B cell (primary cell): ENCODE measurements around the gene CCDC24. TPM values are rescaled to one million over a fixed set of nuclear protein-coding genes. Genes with fewer than 3 reads are reported as not detected.
A peak's percentile ranks its signal among the peaks of the same experiment; 100 is the strongest.

Experiments
- ATAC-seq: fragments of 200-7000 bp; cut with Tn5 transposase; one replicate; pipeline ENCODE4 v1.10.0; 2021; ENCODE audit warnings: low read depth, mild to moderate bottlenecking, moderate number of reproducible peaks, moderate library complexity
- CTCF ChIA-PET: fragments of 350-600 bp; sonication (Branson Sonifier 250); formaldehyde crosslinking; loops from one replicate; lab custom pipeline; 2021; ENCODE audit warnings: antibody characterized with exemption, inconsistent platforms; lab: Charles Lee
- POLR2A ChIA-PET: fragments of 350-600 bp; sonication (Branson Sonifier 250); formaldehyde crosslinking; loops from one replicate; lab custom pipeline; 2021; ENCODE audit warnings: antibody characterized with exemption; lab: Charles Lee
- DNase-seq: peaks from one replicate; pipeline ENCODE4 v3.0.0; 2013
- H2AFZ ChIP-seq: 2 replicates; pipeline ENCODE4 v1.6.1; 2012; ENCODE audit warnings: mild to moderate bottlenecking, low read depth, low read length; ENCODE audit not compliant: insufficient read depth, poor library complexity, severe bottlenecking
- H3K27ac ChIP-seq, 2 donors: 1 replicate in 1 of 2; 2 replicates in 1 of 2; pipeline ENCODE4 v1.5.1; 2012 to 2013; ENCODE audit warnings: low read length in 2 of 2, mild to moderate bottlenecking in 2 of 2, moderate library complexity in 1 of 2
- H3K27me3 ChIP-seq, 4 experiments: fragments of 200-600 bp in 1 of 4; sonication (generic) in 1 of 4; replicated peaks in 1 of 4; 1 replicate in 2 of 4; 2 replicates in 2 of 4; pipeline versions ENCODE4 v1.6.1 to v1.7.0; 2013 to 2016; ENCODE audit warnings: low read length in 3 of 4, mild to moderate bottlenecking in 2 of 4, mixed read lengths in 1 of 4, moderate library complexity in 1 of 4; ENCODE audit not compliant: insufficient read depth in 4 of 4, control insufficient read depth in 3 of 4; ENCODE audit errors: control extremely low read depth in 1 of 4
- H3K36me3 ChIP-seq, 2 experiments: replicated peaks in 1 of 2; 1 replicate in 1 of 2; 2 replicates in 1 of 2; pipeline versions ENCODE4 v1.6.1 to v1.7.1; 2013; ENCODE audit warnings: low read length in 1 of 2; ENCODE audit not compliant: insufficient read depth in 2 of 2, control insufficient read depth in 1 of 2; ENCODE audit errors: control extremely low read depth in 1 of 2, extremely low read depth in 1 of 2
- H3K4me1 ChIP-seq, 2 donors: fragments of 200-600 bp in 1 of 2; sonication (generic) in 1 of 2; 1 replicate in 1 of 2; 2 replicates in 1 of 2; pipeline versions ENCODE4 v1.5.1 to v1.6.1; 2013 to 2017; ENCODE audit warnings: low read length in 2 of 2; ENCODE audit not compliant: control insufficient read depth in 2 of 2, insufficient read depth in 2 of 2
- H3K4me2 ChIP-seq: replicated peaks from 2 replicates; pipeline ENCODE3; 2012; ENCODE audit warnings: mild to moderate bottlenecking, low read depth, low read length; ENCODE audit not compliant: poor library complexity, severe bottlenecking
- H3K4me3 ChIP-seq, 5 experiments: fragments of 200-600 bp in 1 of 5; sonication (generic) in 1 of 5; 1 replicate in 3 of 5; 2 replicates in 2 of 5; pipeline versions ENCODE4 v1.5.1 to v1.7.0; 2011 to 2016; ENCODE audit warnings: low read length in 4 of 5, mild to moderate bottlenecking in 4 of 5, low read depth in 2 of 5, control low read depth in 1 of 5, moderate library complexity in 1 of 5; ENCODE audit not compliant: insufficient read depth in 1 of 5; ENCODE audit errors: control extremely low read depth in 1 of 5, extremely low read depth in 1 of 5
- H3K79me2 ChIP-seq: fragments of 200-600 bp; sonication (generic); one replicate; pipeline ENCODE4 v1.6.0; 2016; ENCODE audit warnings: low read length; ENCODE audit not compliant: control insufficient read depth, insufficient read depth
- H3K9ac ChIP-seq: fragments of 200-600 bp; sonication (generic); 2 replicates; pipeline ENCODE4 v1.6.1; 2017; ENCODE audit warnings: mild to moderate bottlenecking, low read length, moderate library complexity
- H3K9me3 ChIP-seq, 3 donors: one replicate each; pipeline versions ENCODE4 v1.6.1 to v1.7.1; 2013; ENCODE audit warnings: low read length in 2 of 3; ENCODE audit not compliant: control insufficient read depth in 2 of 3, insufficient read depth in 1 of 3; ENCODE audit errors: control extremely low read depth in 1 of 3
- H4K20me1 ChIP-seq: 2 replicates; pipeline ENCODE4 v1.6.0; 2012; ENCODE audit warnings: mild to moderate bottlenecking, low read length; ENCODE audit not compliant: insufficient read depth, control insufficient read depth, poor library complexity, severe bottlenecking
- H3K27ac Mint-ChIP-seq: one replicate; pipeline ENCODE4 v1.8.0; 2021; ENCODE audit warnings: mixed read lengths
- H3K27me3 Mint-ChIP-seq: one replicate; pipeline ENCODE4 v1.8.0; 2021; ENCODE audit warnings: mixed read lengths
- H3K4me1 Mint-ChIP-seq: one replicate; pipeline ENCODE4 v1.8.0; 2021; ENCODE audit warnings: mixed read lengths
- H3K4me3 Mint-ChIP-seq: one replicate; pipeline ENCODE4 v1.8.0; 2021; ENCODE audit warnings: mixed read lengths
- H3K9me3 Mint-ChIP-seq: one replicate; pipeline ENCODE4 v1.8.0; 2022; ENCODE audit warnings: mixed read lengths; ENCODE audit not compliant: insufficient read depth
- EZH2 ChIP-seq: IDR thresholded peaks from 2 replicates; pipeline ENCODE4 v1.6.1; 2012; ENCODE audit warnings: borderline replicate concordance, low read depth, mild to moderate bottlenecking, moderate library complexity, low read length; ENCODE audit not compliant: insufficient read depth, poor library complexity, severe bottlenecking
- WGBS: methylation state at CpG from one replicate; pipeline ENCODE4 v1.1.5; 2013; ENCODE audit warnings: missing lambda C conversion rate; ENCODE audit not compliant: insufficient coverage; 5-methylcytosine and 5-hydroxymethylcytosine counted together
- intact Hi-C: fragments of 100-400 bp; cut with micrococcal nuclease; formaldehyde crosslinking; loops from one replicate; pipeline ENCODE4 v1.10.0; 2022
- polyA plus RNA-seq: library from polyadenylated mRNA; depleted of rRNA; stranded (reverse); fragments of >200 nt; gene quantifications from 2 replicates; pipeline ENCODE4 v1.2.3, GENCODE V29; 2012
- total RNA-seq, 2 donors: library from RNA; stranded (reverse); fragments of 120-200 nt in 1 of 2; gene quantifications; 1 replicate in 1 of 2; 2 replicates in 1 of 2; pipeline versions ENCODE4 v1.2.3 to v1.2.4, GENCODE V29; 2013 to 2022
- TF ChIP-seq, protein P1 (sequence below): fragments of 200-600 bp; IDR thresholded peaks from one replicate; pipeline ENCODE4 v1.8.0; 2022; ENCODE audit warnings: antibody characterized with exemption, mild to moderate bottlenecking

Gene CCDC24
- total and polyA plus RNA-seq, 2 donors (not counting 1 experiment from before 2014, with no cell fraction given): 10.1 to 18.4 TPM

DNA sequence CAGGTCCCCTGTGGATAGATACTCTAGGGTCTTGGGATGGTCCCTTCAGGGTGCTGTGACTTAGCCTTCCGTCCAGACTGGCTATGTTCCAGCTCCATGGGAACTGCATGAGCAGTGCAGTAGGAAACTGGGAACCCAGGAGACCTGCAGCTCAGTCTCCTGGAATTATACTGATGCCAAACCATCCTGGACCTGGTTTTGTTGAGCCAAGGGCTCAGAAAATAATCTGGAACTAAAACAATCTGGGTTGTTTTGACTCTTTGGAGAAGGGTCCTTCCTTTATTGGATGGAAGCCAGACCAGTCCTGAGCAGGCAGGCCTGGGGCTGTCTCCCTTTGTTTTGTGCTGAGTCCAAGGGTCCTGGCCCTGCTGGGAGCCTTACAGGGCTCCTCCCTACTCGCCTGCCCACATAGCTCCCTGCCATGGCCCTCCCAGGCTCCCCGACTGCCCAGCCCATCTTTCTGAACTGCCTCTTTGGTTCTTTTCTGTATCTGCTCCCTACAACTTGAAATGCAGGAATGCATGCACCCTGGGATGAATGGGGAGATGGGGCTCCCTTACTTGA is 43.4 kb upstream of the CCDC24 start:
- Mint-ChIP-seq H3K27me3 (no peaks in the 10 kb centered on the region), H3K27ac (peak overlapping the region; percentile 82), H3K9me3 (no peaks in the 10 kb centered on the region), H3K4me3 (peak overlapping the region; percentile 93), H3K4me1 (peaks cover 37% of the 10 kb centered on the region)
- intact Hi-C loops: loop anchor here (2.0 to 10.0 kb wide), 3 partner anchors 186 to 1183 kb away; partner anchors contain the start of genes C1orf50, KDM4A and P3H1
- Histone ChIP-seq H3K4me1 (peaks cover 15 to 25% of the 10 kb centered on the region in 2 donors), H3K4me3 (no peak overlapping the region), H3K27me3 (no peaks in the 10 kb centered on the region), H3K79me2 (peaks cover 43% of the 10 kb centered on the region), H3K36me3 (peaks cover 0 to 9% of the 10 kb centered on the region in 2 experiments), H3K4me2 (peak overlapping the region; percentile 84), H3K9me3 (no peaks in the 10 kb centered on the region), H4K20me1 (peaks cover 5% of the 10 kb centered on the region), H3K27ac (no peak overlapping the region), H2AFZ (no peak overlapping the region), H3K9ac (peak overlapping the region; percentile 93)
- TF ChIP-seq EZH2: no peak
- TF ChIP-seq, protein P1, sequence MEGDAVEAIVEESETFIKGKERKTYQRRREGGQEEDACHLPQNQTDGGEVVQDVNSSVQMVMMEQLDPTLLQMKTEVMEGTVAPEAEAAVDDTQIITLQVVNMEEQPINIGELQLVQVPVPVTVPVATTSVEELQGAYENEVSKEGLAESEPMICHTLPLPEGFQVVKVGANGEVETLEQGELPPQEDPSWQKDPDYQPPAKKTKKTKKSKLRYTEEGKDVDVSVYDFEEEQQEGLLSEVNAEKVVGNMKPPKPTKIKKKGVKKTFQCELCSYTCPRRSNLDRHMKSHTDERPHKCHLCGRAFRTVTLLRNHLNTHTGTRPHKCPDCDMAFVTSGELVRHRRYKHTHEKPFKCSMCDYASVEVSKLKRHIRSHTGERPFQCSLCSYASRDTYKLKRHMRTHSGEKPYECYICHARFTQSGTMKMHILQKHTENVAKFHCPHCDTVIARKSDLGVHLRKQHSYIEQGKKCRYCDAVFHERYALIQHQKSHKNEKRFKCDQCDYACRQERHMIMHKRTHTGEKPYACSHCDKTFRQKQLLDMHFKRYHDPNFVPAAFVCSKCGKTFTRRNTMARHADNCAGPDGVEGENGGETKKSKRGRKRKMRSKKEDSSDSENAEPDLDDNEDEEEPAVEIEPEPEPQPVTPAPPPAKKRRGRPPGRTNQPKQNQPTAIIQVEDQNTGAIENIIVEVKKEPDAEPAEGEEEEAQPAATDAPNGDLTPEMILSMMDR: no peak
- ATAC-seq: no peak
- WGBS: 80% methylated on average over 2 of the region's 3 CpGs
- CTCF ChIA-PET: interaction anchor here (1.2 to 2.1 kb wide), 5 partner anchors 14 to 184 kb away, joined by 3 to 11 read pairs (median 4); partner anchors contain the start of genes ARTN and CCDC24
- no peak for DNase-seq
- POLR2A ChIA-PET: no interaction called here

DNA sequence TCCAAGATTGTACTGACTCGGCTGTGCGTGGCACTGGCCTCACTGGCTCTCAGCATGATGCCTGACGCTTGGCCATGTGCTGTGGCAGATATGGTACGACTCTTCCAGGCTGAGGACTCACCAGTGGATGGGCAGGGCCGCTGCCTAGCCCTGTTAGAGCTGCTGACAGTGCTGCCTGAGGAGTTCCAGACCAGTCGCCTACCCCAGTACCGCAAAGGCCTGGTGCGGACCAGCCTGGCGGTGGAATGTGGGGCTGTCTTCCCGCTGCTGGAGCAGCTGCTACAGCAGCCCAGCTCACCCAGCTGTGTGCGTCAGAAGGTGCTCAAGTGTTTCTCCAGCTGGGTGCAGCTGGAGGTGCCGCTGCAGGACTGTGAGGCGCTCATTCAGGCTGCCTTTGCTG is 41.7 kb upstream of the CCDC24 start:
- Mint-ChIP-seq H3K9me3 (no peaks in the 10 kb centered on the region), H3K4me1 (peaks cover 37% of the 10 kb centered on the region), H3K27me3 (no peaks in the 10 kb centered on the region), H3K4me3 (no peak overlapping the region), H3K27ac (no peak overlapping the region)
- ATAC-seq (no peak), DNase-seq (no peak)
- H3K36me3 ChIP-seq: peaks cover 0 to 9% of the 10 kb centered on the region in 2 experiments
- no peak overlapping the region for H3K4me2 ChIP-seq
- WGBS: 93% methylated on average over 13 of the region's 13 CpGs
- no peak overlapping the region for H2AFZ ChIP-seq
- H3K27me3 ChIP-seq: no peaks in the 10 kb centered on the region
- peaks cover 15 to 25% of the 10 kb centered on the region in 2 donors for H3K4me1 ChIP-seq
- POLR2A ChIA-PET: no interaction called here
- no peak overlapping the region for H3K27ac ChIP-seq
- H4K20me1 ChIP-seq: peaks cover 5% of the 10 kb centered on the region
- TF ChIP-seq EZH2: no peak
- TF ChIP-seq, protein P1: no peak
- CTCF ChIA-PET: interaction anchor here (1.5 to 1.8 kb wide), 3 partner anchors 16 to 425 kb away, joined by 3 to 11 read pairs (median 5); partner anchors contain the start of gene ARTN
- H3K4me3 ChIP-seq: no peak overlapping the region
- no peaks in the 10 kb centered on the region for H3K9me3 ChIP-seq
- no peak overlapping the region for H3K9ac ChIP-seq
- intact Hi-C loops: loop anchor here (5.0 to 10.0 kb wide), 2 partner anchors 187 to 1185 kb away; partner anchors contain the start of genes C1orf50 and P3H1
- H3K79me2 ChIP-seq: peaks cover 57% of the 10 kb centered on the region
